Activated CD4-positive, CD25-positive, alpha-beta regulatory T cell treated with anti-CD3 and anti-CD28 coated beads, Interleukin-2, amount 50 U/mL, for 16 hours (primary cell): ENCODE data around the gene ATP5PO.

Experiments used
- DNase-seq: peaks from one replicate; pipeline ENCODE4 v3.0.0-alpha.2; 2020; ENCODE audit warnings: low read depth, low spot score

The ATP5PO gene, protein sequence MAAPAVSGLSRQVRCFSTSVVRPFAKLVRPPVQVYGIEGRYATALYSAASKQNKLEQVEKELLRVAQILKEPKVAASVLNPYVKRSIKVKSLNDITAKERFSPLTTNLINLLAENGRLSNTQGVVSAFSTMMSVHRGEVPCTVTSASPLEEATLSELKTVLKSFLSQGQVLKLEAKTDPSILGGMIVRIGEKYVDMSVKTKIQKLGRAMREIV

DNA sequence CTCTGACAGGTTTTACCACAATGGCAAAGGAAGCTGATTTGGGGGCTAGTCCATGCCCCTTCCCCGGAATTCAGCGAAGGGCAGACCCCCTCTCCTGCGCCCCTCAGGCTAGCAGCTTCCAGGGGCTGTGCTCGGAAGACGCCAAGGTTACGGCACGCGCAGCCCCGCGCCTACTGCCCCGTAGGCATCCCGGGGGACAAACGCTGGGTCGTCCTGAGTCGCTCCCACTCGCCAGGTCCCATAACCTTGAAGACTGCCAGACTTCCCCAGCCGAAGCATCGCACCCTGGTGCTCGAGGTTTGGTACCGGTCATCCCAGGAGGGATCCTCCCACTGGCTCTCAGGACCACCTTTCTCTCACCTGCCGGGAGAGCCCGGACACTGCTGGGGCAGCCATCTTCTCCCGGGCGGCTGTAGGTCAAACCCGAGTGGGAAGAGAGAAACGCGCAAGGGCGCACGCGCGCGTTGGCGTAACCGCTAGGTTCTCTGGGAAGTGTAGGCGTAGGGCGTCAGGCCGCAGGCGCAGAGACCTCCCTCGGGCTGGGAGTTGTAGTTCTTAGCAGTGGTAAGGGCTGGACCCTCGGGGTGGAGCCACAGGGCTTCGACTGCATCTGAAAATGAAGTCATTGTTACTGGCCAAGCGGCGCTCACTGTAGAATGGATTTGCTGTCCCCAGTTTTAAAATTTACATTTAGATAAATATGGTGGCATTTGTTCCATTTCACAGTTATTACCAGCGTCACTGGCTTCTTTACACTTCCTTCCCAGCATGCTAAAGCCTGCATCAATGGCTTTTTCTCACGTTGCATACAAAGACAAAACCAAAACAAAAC, at the start of gene ATP5PO:
ATP5PO (minus strand) TSS at position 437 of the 832 bp plus-strand sequence; CDS start at position 396, 41 bp downstream.
- DNase-seq, result peak; percentile 93

DNA sequence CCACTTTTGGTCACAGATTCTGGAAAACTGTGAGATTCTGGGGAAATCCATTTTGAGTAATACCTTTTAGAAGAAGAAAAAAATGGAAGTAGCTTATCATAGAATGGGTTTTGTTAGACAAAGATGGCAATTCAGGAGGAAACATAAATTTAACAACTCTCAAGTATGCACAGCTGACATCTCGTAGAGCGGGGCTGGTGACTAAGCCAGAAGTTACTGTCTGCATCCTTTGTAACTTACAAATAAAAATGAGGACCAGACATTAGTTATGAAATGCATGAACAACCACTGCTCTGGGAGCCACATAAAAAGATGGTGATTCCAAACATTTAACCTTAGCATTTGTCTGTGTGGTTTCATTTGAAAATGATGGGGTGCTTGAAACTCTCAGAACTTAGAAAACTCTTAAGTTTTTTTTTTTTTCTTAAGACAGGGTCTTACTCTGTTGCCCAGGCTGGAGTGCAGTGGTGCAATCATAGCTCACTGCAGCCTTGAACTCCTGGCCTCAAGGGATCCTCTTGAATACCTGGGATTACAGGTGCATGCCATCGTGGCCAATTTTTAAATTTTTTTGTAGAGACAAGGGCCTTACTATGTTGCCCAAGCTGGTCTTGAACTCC, 49.2 kb upstream of the ATP5PO start:
- DNase-seq, result no peak

DNA sequence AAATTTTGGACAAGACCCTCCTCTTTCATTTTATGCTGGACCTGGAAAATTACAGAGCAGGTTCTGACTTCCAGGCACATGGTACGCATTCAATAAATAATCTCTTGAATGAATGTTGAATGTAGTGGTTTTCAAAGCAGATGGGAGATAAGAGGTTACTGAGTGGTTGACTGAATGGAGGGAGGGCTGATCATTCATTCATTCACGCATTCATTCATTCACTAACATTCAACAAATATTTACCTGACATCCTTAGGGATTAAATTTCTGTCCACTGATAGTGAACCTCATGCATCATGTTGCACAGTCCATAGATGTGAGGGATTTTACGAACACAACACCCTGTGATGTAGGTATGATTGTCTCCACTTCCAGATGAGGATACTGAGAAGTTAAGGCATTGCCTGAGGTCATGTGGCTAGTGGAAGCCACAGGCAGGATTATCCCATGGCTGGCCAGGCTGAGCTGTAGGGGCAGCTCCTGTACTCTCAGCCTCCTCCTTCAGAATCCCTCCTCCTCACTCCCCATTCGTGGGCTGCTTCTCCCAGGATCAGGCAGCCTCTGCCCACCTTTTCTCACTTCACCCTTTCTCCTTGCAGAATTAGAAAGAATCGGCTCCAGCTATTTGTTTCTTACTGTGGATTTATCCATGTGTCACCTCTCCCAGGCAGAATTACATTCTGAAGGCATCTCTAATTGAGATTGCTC, 48.4 kb upstream of the ATP5PO start:
- no peak for DNase-seq

DNA sequence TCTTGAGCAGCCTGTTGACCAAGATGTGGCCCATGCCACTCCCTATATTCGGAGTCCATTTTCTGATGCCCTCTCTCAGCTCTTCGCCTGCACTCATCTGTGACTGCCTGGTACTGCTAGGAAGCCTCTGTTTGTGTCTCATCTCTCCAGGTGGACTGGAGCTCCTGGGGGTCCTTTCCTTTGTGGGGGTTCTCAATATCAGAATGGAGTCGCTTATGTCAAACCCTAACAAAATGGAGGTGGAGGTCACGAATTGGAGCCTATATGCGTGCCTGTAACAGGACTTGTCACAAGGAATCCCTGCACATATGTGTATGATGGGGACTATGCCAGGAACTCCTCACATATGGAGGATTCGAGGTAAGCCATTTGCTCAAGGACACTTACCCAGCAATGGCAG, 46.7 kb upstream of the ATP5PO start:
- no peak for DNase-seq

DNA sequence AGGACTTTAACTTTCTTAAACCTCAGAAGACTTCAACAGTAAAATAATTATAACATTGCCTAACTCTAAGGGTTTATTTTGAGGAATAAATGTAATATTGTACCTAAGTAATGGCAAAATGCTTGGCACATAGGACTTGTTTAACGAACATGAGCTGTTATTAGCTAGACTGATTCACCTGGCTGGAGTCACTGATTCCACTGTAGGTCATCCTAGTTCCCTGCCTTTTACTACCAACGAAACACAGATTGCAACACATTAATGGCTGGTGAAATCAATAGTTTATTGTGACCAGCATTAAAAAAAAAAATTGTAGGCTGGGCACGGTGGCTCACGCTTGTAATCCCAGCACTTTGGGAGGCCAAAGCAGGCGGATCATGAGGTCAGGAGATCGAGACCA, 45.5 kb upstream of the ATP5PO start:
- no peak for DNase-seq

DNA sequence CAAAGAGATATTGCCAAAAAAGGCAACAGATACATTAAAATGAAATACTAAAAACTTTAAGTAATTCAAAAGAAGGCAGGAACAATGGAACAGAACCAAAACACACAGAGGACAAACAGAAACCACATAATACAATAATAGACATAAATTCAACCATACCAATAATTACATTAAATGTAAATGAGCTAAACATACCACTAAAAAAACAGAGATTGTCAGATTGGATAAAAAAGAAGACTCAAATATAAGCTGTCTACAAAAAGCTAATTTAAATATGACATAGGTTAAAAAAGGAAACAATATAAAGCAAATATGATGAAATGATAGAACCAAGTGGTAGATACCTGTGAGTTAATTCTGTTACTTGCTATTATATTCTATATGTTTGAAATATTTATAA, 44.1 kb upstream of the ATP5PO start:
- DNase-seq, result no peak

DNA sequence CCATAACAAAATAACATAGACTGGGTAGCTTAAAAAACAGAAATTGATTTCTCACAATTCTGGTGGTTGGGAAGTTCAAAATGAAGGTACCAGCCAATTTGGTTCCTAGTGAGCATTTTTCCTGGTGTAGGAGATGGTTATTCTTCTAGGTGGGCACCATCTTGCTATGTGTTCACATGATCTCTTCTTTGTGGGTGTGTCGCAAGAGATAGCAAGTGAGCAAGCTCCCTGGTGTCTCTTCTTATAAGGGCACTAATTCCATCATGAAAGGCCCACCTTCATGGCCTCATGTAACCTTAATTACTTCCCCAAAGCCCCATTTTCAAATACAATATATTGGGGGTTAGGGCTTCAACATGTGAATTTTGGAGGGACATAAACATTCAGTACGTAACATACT, 38.8 kb upstream of the ATP5PO start:
- no peak for DNase-seq

DNA sequence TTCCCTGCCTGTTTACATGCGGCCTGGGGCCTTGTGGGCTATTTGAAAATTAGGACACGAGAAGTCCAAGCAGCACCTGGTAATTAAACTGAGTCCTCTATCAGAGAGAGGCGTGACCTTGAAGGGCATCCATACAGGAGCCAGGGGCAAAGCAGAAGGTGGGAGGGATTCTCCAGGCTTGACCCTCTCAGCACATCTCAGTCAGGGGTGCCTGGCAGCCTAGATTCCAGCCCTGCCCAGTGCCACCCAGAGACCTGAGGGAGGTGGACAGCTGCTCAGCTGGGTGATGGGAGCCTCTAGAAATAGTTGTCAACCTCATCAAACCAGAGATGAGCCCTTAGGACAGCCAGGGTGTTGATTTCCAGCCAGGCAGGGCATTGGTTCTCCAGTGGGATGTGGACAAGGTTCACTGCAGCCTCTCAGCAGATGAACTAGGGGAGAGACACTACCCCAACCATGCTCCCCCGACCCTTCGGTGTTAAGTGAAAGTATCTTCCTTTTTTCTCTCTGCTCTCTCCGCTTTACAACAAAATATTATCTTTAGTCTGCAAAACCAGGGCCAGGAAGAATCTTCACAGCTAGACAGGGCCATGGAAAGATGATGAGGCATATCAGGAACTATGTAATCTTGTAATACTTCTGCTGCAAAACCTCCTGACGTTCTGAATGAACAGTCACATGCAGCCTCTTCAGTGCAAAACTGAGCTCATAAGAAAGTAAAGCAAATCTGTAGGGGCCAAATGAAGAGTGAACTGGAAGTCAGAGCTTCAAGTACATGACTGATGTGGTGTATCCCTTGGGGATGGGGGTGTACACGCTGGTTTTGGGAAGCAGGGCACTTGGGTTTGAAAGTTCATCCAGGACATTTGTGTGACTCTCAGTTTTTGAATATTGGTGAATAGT, 35.9 kb upstream of the ATP5PO start:
- no peak for DNase-seq

DNA sequence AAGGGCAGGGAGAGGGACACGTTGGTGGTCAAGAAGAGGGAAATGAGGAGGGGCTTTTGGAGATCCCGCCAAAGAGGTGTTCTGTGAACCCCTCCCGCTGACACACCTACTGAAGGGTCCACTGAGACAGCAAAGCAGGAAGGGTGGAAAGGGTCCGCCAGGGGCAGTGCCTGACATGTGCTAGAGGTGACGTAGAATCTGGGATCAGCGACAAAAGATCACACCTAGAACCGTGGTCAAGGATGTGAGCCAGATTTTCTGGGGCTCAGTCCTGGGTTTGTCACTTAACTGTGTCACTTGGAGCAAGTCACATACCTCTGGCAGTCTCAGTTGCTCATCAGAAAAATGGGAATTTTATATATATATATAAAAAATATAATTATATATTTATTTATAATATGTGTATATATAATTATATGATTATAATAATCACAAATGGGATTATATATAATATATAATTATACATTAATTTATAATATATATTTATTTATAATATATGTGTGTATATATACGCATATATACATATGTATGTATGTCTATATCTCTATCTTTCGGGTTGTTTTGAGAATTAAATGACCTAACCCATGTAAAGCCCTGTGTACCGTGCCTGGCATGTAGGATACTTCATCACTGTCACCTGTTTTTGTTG, 35.0 kb upstream of the ATP5PO start:
- DNase-seq, result no peak

DNA sequence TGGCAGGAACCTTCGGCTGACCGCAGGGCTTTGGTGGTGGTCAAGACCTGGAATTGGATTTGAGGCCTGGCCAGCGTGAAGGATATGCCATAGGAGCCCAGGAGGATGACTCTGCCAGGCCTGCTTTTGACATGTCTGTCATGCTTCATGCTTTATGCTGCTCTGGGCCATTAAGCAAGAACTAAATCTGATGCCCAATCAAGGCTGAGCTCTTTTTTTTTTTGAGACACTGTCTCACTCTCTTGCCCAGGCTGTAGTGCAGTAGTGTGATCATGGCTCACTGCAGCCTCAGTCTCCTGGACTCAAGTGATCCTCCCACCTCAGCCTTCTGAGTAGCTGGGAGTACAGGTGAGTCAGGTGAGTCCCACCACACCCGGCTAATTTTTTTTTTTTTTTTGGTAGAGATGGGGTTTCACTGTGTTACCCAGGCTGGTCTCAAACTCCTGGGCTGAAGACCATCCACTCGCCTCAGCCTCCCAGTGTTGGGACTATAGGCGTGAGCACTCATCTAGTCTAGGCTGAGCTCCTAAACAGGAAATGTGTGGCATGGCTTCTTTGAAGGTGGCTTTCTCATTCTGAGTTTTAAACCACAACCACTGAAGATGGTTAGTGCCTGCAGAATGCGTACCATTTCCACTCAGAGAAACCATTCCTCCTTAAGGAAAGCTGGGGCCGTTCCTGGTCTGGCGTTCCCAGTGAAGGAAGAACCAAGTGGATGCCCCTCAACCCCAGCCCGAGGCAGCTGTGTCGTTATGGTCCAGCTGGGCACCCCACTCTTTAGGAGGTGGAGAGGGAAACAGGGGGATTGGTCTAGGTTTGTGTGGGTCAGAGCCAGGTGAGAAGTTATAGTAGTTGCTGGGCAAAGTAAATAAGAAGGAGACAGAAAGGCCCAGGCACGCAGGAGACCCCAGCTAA, 34.2 kb upstream of the ATP5PO start:
- peak; percentile 46 for DNase-seq

DNA sequence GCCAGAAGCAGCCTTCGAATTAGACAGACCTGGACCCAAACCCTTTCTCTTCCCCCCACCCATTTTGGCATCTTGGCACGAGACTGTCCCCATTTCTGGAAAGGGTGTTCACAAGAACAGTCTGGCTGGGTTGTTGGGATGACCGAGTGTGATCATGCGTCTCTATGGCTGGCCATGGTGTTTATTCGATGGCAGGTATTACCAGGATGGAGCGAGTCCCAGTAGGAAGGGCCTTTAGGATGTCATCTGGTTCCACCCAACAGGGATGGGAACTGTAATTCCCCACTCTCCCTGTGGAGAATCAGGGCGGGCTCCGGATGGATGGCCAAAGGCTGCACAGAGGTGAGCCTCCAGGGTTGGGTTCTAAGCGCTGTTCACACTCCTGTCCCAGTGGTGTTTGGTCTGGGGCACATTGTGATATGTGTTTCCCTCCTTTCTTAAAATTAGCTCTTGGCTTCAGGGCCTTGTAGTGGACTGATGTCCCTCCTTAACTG, 33.4 kb upstream of the ATP5PO start:
- DNase-seq, result no peak

DNA sequence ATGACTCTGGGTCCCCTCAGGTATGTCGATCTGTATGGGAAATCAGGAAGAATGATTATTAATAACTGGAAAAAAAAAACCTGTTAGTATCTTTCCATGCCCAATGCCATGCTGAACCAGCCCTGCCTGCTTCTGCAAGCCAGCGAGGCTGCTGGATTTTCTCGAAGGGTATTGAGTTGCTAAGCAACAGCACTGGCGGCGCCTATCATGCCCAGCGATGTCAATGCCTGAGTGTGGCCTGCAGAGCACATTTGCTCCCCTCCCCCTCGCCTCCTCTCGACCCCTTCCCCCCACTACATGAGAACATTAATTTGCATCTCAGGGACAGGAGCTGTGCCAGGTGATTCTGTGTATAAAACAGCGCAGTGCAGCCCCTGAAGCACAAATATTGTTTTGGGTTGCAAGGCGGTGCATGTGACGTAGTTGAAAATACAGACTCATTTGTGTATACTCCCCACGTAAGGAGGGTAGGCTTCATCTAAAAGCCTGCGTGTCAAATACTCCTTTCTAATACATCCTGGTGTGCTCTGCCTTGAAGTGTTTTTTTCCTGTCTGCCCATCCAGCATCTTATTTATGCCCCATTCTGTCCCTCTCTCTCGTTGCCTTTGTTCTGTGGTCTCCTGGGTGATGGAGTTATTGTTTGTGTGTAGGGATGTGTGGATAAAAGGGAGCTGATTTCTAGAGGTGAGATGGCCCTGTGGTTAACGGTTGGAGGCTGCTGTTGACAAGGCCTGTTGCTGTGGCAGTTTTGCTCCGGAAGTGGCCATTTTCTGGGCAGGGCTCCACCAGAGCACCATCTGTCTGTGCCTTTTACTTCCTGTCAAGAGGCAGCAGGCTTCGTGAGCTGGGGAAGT, 32.7 kb upstream of the ATP5PO start:
- peak; percentile 64 for DNase-seq

DNA sequence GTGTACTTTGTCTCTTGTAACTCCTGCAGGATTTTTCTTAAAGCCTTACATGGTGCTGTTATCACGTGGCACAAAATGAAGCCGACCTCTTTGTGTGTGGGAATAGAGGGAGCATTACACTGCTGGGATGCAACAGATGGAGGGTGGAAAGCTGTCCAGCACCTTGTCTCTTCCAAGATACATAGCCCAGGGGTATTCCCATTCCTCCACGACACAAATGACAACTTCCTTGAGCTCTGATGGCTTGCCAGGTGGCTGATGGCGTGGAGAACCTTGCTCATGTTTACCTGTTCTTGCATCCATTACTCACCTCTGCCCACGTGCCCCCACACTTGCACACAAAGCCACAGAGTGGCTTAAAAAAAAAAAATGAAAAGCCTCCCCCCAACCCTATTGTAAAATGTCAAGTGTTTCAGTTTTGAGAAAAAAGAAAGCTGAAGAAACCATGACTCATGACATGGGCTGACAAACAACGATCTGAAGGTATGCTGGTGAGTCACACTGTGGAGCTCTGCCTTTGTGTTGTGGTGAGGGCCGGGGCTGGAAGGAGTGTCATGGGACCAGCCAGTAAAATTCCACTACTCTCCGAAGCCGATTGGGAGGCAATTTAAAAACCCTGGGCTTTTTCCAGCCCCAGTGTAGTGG, 32.0 kb upstream of the ATP5PO start:
- peak; percentile 74 for DNase-seq

DNA sequence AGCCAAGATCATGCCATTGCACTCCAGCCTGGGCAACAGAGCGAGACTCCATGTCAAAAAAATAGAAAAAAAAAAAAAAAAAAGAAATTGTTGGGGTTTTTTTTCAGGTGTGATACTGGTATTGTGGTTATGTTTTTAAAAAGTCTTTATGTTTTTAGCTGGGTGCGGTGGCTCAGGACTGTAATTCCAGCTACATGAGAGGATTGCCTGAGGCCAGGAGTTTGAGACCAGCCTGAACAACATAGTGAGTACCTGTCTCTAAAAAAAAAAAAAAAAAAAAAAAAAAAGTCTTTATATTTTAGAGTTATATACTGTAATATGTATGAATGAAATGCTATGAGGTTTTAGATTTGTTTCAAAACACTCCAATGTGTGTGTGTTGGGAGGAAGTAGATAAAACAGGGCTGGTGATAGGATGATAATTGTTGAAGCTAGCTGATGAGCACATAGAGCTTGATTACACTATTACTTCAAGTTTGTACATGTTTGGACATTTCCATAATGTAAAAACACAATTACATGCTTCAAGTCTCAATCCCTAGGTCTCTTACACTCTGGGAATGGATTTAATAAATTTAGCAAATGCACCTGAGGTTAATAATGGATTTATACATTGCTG, 30.2 kb upstream of the ATP5PO start:
- DNase-seq, result no peak

DNA sequence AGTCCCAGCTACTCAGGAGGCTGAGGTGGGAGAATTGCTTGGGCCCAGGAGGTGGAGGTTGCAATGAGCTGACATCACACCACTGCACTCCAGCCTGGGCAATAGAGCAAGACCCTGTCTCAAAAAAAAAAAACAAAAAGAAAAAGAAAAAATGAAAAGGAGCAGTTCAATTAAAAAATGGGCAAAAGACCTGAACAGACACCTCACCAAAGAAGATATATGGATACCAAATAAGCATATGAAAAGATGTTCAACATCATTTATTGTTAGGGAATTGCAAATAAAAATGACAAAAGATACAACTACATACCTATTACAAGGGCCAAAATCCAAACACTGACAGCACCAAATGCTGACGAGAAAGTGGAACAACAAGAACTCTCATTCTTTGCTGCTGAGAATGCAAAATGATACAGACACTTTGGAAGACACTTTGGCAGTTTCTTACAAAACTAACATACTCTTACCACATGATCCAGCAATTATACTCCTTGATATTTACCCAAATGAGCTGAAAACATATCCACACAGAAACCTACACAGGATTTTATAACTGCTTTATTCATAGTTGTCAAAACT, 28.7 kb upstream of the ATP5PO start:
- no peak for DNase-seq

DNA sequence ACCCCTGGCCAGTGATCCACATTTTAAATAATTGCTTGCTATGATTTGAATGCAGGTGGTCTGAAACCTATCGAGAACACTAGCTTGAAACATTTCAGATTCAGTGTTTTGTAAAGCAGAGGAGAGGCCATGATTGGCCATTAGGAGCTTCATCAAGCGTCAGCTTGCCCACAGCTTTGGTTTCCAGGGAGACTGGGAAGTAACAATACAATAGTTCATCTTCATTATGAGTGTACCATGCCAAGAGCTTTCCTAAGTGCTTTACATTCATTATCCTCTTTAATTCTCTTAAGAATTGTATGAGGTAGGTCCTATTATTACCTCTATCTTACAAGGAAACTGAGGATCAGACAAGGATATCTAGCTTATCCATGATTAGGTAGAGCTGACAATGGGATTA, 27.7 kb upstream of the ATP5PO start:
- no peak for DNase-seq

DNA sequence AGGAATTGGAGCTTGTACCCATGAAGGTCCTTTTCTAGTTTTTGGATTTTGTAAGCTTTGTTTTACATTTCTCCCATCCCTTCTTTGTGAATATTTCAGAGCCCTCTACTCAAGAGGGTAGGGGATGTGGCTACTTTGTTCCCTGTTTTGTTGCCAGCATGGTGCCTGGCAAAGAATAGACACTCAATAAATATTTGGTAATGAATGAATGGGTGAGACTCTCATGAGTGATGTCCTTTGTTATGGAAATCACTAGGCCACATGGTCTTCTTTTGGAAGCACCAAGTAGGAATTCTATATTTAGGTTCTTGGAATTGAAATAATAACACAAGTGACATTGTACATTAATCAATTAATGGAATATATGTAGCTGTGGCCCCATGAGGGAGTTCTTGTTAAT, 26.8 kb upstream of the ATP5PO start:
- no peak for DNase-seq
